KBM-7 (cell line): ENCODE results near the gene IRAK1BP1.
"Not testable (repeated sequence)": the region's sequence is repeated elsewhere in the genome, so short reads cannot be mapped to it uniquely, and the experiment has no call there.

ENCODE experiments used
- DNase-seq: peaks from one replicate; pipeline ENCODE4 v3.0.0-alpha.2; 2015
- in situ Hi-C: fragments of 300-500 bp; cut with MboI; formaldehyde crosslinking; loops from 2 replicates; pipeline ENCODE4 v1.14.3; 2020; ENCODE audit warnings: low sequenced_read_pairs, low pct_unique_long_range_greater_than_20kb, mixed read lengths

The IRAK1BP1 gene

DNA sequence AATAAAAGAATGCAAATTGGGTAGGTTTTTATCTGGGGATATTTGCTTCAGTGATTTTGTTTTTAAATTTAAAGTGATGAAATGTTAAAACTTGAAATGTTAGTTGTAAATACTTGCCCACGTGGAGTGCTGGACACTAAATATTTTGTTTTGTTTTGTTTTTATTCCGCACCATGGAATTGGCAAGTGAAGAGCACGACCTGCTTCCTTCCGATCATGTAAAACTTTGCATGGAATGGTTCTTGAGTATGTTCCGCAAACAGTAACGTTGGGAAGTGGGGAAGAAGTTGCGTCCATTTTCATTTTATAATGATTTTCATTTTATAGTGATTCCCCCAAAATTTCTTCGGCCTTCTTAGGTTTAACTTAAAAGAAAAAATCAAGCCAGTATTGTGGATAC is 765 bp downstream of the IRAK1BP1 start:
- in situ Hi-C loops: no loop called here
- peak; percentile 5 for DNase-seq

DNA sequence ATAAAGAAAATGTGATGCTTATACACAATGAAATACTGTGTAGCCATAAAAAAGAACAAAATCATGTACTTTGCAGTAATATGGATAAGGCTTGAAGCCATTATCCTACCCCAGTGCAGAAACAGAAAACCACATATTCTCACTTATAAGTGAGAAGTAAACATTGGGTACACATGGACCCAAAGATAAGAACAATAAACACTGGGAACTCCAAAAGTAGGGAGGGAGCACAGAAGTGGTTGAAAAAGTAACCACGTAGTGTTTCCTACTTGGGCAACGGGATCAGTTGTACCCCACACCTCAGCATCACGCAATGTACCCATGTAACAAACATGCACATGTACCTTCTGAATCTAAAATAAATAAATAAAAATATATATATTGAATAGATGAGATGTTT is 8.2 kb downstream of the IRAK1BP1 start:
- DNase-seq: no peak
- in situ Hi-C loops: no loop called here

DNA sequence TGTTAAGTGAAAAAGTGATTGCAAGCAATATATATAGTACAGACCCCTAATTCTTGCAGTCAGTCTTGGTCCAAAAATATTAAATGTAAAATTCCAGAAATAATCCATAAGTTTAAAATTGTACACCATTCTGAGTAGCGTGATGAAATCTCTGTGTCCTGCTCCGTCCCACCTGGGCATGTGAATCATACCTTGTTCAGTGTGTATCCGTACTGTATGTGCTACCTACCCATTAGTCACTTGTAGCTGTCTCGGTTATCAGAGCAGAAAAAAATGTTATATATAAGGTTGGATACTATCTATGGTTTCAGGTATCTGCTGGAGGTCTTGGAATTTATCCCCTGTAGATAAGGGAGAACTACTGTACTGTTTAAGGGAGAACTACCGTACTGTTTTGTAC is 16.3 kb downstream of the IRAK1BP1 start:
- in situ Hi-C loops: no loop called here
- no peak for DNase-seq

DNA sequence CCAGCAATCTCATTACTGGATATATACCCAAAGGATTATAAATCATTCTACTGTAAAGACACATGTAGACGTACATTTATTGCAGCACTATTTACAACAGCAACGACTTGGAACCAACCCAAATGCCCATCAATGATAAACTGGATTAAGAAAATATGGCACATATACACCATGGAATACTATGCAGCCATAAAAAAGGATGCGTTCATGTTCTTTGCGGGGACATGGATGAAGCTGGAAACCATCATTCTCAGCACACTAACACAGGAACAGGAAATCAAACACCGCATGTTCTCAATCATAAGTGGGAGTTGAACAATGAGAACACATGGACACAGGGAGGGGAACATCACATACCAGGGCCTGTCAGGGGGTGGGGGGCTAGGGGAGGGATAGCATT is 22.6 kb downstream of the IRAK1BP1 start:
- DNase-seq, in situ Hi-C loops: not testable (repeated sequence)

DNA sequence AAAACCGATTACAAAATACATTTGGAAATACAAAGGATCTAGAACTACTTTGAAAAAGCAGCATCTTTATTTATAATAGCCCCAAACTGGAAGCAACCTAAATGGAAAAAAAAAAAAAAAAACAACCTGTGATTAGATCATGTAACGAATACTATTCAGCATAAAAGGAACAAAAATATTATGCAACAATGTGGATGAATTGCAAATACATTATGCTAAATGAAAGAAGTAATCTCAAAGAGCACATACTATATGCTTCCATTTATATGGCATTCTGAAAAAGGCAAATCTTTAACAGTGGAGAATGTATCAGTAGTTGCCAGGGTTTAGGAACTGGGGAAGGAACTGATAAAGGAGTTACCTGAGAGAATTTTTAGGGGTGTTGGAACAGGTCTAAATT is 28.9 kb downstream of the IRAK1BP1 start:
- in situ Hi-C loops: no loop called here
- no peak for DNase-seq

DNA sequence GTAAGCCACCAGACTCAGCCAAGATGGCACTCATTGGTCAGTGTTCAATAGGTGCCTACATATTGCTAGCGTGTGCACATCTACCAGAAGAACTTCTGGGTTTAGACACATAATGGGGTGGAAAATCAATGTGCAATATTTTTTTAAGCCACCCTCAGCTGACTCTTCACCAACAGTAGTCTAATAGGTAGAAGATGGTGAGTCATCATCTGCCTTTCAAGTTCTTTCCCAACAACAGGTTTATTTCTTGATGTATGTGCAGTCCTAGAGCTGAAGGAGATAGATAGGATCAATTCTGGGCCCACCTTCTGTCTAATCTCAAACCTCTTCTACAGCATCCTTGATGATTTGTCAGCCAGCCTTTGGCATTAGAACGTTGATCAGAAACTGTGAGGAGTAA is 41.3 kb downstream of the IRAK1BP1 start:
- DNase-seq: no peak
- in situ Hi-C loops: no loop called here

DNA sequence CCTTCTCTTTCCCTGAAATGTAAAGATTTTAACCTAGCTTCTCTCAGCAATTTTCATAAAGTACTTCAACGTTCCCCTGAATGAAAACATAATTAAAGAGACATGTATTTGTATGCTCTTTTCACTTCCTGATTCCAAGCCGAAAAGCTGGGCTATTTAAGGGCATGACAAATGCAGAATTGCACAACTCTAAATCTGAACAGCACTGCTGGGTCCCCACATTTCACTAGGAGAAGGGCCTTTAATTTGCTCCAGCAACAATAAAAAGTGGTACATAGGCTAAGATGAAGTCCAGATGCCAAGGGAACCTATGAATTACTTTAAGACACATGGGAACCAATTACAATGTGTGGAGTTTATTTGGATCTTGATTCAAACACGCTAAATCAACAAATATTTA is 42.0 kb downstream of the IRAK1BP1 start:
- DNase-seq: peak; percentile 47
- in situ Hi-C loops: no loop called here

DNA sequence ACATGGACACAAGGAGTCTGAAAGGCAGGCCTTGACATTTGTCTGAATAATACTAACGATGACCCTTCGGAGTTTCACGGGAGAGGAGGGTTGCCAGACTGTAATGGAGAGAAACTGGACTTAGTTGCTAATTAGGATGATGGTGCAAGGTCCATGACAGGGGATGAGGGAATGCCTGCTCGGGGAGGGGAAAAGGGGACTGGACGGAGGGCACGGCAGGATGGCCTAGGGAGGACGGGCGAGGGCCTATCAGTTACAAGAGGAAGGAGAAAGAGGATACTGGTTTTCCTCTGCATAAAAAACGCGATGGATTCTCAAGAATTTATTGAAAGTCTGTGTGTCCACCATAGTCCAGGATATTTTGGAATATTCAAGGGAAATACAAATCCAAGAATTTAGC is 42.7 kb downstream of the IRAK1BP1 start:
- in situ Hi-C loops: no loop called here
- DNase-seq: no peak

DNA sequence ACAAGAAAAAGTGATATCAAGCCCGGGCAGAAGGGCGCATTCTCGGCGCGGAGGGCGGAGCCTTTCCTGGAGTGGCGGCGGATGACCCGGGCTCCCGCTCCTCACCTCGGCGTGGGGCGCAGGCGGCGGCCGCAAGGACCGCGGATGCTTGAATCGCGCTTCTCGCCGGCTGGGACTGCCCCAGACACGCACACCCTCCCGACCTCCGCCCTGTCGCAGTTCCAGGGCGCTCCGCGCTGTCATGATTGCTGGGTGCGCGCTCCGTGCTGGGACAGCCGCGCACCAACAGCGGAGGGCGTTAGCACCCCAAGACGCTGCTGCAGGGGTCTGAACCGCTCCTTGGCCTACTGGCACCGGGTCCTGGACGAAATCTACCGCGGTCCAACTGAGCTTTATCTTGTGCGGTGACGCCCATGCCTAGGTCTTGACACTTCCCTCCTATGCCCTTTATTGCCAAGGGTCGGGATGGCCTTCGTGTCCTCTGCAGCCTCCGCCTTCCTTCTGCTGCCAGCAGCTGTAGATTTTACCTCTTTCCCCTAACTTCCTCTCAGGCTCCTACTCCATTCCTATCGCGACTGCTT is 43.3 kb downstream of the IRAK1BP1 start:
- no peak for DNase-seq
- in situ Hi-C loops: no loop called here

DNA sequence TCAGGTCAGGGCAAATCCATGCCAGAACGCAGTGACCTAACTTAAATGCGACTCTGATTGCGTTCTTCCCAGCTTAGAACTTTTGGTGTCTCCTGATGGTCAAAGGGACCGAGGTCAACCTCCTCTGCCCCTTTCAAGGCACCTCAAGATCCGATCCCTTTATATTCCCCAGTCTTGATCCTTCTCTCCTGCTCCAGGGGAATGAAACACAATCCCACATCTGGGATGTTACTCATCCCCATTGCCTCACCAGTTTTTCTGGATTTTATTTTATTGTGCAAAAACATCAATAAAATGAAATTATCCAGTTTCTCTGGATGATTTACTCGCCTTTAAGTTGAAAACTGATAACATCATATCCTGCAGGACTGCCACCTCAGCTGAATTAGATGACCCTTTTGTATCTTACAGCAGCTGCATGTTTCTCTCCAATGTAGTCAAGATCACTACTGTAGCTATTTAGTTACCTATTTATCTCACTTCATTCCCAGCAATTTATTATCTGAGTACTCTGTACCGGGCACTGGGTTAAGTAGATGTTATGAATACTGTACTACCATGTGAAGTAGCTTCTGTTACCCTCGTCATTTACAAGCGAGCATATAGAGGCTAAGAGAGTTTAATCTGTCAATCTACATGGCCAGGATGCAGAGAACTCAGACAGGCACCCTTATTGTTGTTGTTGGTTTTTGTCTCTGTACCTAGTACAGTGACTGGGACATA is 44.0 kb downstream of the IRAK1BP1 start:
- in situ Hi-C loops: no loop called here

DNA sequence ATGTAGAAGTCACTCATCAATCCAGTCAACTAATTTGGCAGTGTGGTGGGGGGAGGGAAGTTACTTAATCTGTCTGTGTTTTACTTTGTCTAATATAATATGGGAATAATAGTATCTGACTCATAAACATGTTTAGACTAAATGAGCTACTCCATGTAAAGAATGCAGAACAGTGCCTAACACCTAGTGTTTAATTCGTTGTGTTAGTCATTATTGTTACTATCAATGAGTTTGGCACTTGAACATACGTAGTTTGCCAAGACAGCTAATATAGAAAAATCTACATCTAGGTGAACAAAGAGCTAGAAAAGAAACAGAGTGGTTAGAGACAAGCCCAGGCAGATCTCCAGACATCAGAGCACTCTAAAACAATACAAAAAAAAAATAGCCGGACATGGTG is 49.1 kb downstream of the IRAK1BP1 start:
- DNase-seq: no peak
- in situ Hi-C loops: no loop called here

More for the DNA sequence above, 44.0 kb downstream of the IRAK1BP1 start:
- no peak for DNase-seq

DNA sequence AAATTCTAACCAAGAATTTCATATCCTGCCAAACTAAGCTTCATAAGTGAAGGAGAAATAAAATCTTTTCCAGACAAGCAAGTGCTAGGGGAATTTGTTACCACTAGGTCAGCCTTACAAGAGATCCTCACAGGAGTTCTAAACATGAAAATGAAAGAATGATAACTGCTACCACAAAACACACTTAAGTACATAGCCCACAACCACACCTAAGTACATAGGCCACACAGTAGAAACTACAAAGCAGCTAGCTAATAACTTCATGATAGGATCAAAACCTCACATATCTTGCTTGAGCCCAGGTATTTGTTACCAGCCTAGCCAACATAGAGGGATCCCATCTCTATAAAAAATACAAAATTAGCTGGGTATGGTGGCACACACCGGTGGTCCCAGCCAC is 50.4 kb downstream of the IRAK1BP1 start:
- DNase-seq: no peak
- in situ Hi-C loops: no loop called here

DNA sequence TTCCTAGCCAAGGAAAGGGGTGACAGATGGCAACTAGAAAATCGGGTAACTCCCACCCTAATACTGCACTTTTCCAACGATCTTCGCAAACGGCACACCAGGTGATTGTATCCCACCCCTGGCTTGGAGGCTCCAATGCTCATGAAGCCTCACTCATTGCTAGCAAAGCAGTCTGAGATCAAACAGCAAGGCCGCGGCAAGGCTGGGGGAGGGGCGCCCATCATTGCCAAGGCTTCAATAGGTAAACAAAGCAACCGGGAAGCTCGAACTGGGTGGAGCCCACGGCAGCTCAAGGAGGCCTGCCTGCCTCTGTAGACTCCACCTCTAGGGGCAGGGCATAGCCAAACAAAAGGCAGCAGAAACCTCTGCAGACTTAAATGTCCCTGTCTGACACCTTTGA is 53.8 kb downstream of the IRAK1BP1 start:
- DNase-seq, in situ Hi-C loops: not testable (repeated sequence)

DNA sequence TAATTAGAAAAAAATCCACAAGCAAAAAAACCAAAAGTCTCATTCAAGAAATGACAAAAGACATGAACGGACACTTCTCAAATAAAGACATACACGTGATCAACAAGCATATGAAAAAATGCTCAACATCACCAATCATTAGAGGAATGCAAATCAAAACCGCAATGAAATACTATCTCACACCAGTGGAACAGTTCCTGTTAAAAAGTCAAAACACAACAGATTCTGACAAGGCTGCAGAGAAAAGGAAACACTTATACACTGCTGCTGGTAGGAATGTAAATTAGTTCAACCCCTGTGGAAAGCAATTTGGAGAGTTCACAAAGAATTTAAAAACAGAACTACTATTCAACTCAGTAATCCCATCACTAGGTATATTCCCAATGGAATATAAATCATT is 58.0 kb downstream of the IRAK1BP1 start:
- no peak for DNase-seq
- in situ Hi-C loops: no loop called here

DNA sequence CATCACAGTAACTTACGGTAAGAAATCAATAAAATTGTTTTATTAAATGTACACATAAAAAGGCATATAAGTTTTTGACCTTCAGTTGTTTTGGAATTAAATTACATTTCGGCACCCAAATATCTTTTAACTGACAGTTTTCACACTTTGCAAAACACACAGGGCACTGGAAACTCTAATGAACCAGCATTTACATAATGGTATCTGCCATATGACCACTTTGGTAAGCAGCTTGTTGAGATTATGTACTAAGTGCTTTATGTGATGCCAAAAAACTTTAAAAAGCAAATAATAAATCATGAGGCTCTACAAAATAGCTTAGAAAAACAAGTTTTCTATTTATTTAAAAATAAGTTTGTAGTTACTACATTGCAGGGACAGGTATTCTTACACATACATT is 68.2 kb downstream of the IRAK1BP1 start:
- in situ Hi-C loops: no loop called here
- DNase-seq: no peak

DNA sequence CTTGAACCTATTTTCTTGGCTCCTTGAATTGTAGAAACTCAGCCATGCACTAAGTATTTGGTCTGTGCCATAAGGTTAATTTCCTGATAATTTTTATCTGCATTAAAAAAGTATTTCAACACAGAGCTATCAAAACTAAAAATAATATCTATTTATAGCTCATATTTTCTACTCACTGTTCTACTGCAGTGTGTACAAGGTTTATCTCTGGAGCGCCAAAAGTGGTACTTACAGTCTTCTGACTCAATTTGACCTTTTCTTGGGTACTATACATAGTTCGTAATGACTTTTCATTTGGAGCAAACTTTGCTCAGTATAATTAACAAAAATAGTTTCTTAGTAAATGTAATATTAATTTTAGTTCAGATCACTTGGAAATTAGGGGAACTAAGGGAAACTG is 69.2 kb downstream of the IRAK1BP1 start:
- DNase-seq: no peak

DNA sequence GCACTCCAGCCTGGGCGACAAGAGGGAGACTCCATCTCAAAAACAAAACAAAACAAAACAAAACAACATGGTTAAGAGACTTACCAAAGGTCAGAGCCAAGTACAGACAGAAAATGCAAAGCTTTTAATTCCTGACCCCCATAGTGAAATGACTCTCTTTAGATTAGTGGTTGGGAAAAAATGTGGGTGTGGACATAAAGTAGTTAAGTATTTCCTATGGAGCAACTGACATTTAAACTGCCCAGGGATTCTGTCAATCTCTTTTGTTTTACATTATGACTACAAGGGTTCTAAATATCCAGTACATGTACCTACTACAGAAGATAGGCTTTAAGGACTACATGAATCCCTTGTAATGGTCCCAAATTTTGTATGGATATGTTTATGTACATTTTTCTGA is 75.1 kb downstream of the IRAK1BP1 start:
- no peak for DNase-seq
- in situ Hi-C loops: no loop called here

More for the DNA sequence above, 69.2 kb downstream of the IRAK1BP1 start:
- in situ Hi-C loops: no loop called here

DNA sequence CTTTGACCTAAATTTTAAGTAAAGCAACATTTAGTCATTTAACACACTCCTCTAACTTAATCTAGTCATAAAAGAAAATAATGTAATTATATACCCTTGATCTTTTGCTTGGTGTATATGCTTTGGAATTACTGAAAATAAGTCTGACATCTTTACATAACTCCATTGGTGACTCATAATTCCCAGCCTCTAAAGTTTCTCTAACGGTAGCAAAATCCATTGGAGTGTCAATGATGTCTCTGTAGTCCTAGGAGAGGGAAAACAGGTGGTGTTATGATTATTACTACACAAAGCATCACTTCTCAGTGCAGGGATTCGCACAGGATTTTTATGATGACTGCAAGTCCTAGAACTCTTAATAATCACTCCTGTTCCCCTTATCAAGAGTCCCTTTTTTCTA is 80.2 kb downstream of the IRAK1BP1 start:
- DNase-seq: no peak
- in situ Hi-C loops: no loop called here

DNA sequence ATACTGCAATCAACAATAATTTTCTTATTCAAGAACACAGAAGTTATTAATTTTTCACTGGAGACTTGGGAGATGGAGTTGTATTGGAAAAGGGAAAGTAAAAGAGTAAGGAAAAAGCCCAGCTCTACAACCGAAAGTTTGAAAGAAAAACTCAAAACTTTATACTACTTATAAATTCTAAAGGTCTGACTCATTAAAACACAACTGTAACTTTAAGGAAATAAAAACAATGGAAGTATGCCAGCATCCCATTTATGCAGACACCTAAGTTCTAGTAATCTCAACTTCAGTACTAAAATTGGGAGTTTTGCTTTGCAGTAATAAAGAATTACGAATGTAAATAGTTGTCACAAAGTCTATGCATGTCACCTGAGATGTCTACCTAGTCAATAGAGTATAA is 80.6 kb downstream of the IRAK1BP1 start:
- in situ Hi-C loops: no loop called here
- DNase-seq: no peak

DNA sequence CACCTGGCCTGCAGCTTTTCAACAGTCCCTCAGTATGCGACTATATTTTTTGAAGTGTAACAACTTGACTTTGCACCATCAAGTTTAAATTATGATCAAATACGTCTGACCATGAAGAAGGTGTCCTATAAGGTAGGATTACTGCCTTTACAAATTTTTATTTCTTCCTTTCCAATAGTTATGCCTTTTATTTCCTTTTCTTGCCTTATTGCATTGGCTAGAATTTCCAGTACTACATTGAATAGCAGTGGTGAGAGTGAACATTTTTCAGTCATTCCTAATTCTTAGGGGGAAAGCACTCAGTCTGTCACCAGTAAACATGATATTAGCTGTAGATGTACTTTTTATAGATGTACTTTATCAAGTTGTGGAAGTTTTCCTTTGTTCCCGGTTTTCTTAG is 81.4 kb downstream of the IRAK1BP1 start:
- in situ Hi-C loops: no loop called here

DNA sequence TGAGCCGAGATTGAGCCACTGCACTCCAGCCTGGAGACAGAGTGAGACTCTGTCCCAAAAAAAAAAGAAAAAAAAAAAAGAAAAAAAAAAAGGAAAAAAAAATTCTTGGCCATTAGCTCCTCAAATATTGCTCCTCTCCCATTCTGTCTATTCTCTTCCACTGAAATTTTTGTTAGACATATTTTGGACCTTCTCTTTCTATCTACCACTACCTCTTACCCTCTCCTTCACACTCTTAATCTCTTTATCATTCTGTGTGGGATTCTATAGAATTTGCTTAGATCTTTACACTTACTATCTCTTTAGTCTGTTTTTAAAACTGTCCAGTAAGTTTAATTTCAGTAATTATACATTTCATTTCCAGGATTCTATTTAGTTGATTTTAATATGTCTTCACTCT is 85.0 kb downstream of the IRAK1BP1 start:
- in situ Hi-C loops: no loop called here
- DNase-seq: no peak

More for the DNA sequence above, 81.4 kb downstream of the IRAK1BP1 start:
- no peak for DNase-seq
